Tibial nerve (tissue), 4 donors: ENCODE results near the gene CAMK1D. TPM values are rescaled to one million over a fixed set of nuclear protein-coding genes. Genes with fewer than 3 reads are reported as not detected.

Experiments used
- DNase-seq, 2 donors: peaks; one replicate each; pipeline ENCODE4 v3.0.0-alpha.2; 2019; ENCODE audit warnings: low spot score in 2 of 2
- H3K27ac ChIP-seq, 4 donors: fragments of 200-600 bp; sonication (generic) in 3 of 4; one replicate each; pipeline ENCODE4 v1.5.1; 2017 to 2019; ENCODE audit warnings: mild to moderate bottlenecking in 1 of 4
- H3K27me3 ChIP-seq, 2 donors: fragments of 200-600 bp; sonication (generic) in 1 of 2; one replicate each; pipeline versions ENCODE4 v1.5.1 to v1.6.0; 2017 to 2019
- H3K36me3 ChIP-seq, 3 donors: fragments of 200-600 bp; sonication (generic); one replicate each; pipeline ENCODE4 v1.5.1; 2018 to 2019
- H3K4me1 ChIP-seq, 4 donors: fragments of 200-600 bp; sonication (generic) in 3 of 4; one replicate each; pipeline ENCODE4 v1.5.1; 2017 to 2019
- H3K4me3 ChIP-seq, 4 donors: fragments of 200-600 bp; sonication (generic) in 3 of 4; one replicate each; pipeline ENCODE4 v1.5.1; 2017 to 2019; ENCODE audit warnings: mild to moderate bottlenecking in 1 of 4, moderate library complexity in 1 of 4
- H3K9me3 ChIP-seq, 4 donors: fragments of 200-600 bp; sonication (generic) in 3 of 4; one replicate each; pipeline ENCODE4 v1.5.1; 2017 to 2019
- EP300 ChIP-seq, 2 donors: sonication (generic); formaldehyde crosslinking; IDR thresholded peaks; one replicate each; pipeline ENCODE4 v1.6.1; 2017; ENCODE audit warnings: antibody characterized with exemption in 2 of 2, mild to moderate bottlenecking in 1 of 2
- POLR2A ChIP-seq, 2 donors: fragments of 450-650 bp; IDR thresholded peaks; one replicate each; pipeline ENCODE4 v1.6.1; 2017; ENCODE audit warnings: antibody characterized with exemption in 2 of 2, mild to moderate bottlenecking in 2 of 2, moderate library complexity in 2 of 2
- WGBS, 2 donors: methylation state at CpG; one replicate each; pipeline ENCODE4 v1.1.5; 2018; 5-methylcytosine and 5-hydroxymethylcytosine counted together
- total RNA-seq, 4 donors: library from RNA; depleted of rRNA; stranded (reverse); fragments of >200 nt; gene quantifications; one replicate each; pipeline ENCODE4 v1.1.0, GENCODE V29; 2016
- TF ChIP-seq, protein P1 (sequence below), 5 experiments: fragments of 200-600 bp in 3 of 5; fragments of 450-650 bp in 2 of 5; sonication (generic) in 3 of 5; IDR thresholded peaks; one replicate each; pipeline ENCODE4 v1.5.1; 2016 to 2019; ENCODE audit warnings: antibody characterized with exemption in 5 of 5, mild to moderate bottlenecking in 3 of 5, moderate library complexity in 2 of 5

CAMK1D gene
- total RNA-seq, 4 donors from 2014 or later, result 6.9 to 20.5 (median 17.2) TPM

GRCh38 chr10:12427276-12427675, 77.9 kb downstream of the CAMK1D start:
- Histone ChIP-seq H3K27ac (no peak overlapping the region), H3K9me3 (no peaks in the 10 kb centered on the region), H3K36me3 (no peaks in the 10 kb centered on the region), H3K27me3 (no peaks in the 10 kb centered on the region), H3K4me1 (no peaks in the 10 kb centered on the region), H3K4me3 (no peak overlapping the region)
- TF ChIP-seq EP300 (IDR thresholded peaks at IDR 0.05), result no peak
- TF ChIP-seq, protein P1, sequence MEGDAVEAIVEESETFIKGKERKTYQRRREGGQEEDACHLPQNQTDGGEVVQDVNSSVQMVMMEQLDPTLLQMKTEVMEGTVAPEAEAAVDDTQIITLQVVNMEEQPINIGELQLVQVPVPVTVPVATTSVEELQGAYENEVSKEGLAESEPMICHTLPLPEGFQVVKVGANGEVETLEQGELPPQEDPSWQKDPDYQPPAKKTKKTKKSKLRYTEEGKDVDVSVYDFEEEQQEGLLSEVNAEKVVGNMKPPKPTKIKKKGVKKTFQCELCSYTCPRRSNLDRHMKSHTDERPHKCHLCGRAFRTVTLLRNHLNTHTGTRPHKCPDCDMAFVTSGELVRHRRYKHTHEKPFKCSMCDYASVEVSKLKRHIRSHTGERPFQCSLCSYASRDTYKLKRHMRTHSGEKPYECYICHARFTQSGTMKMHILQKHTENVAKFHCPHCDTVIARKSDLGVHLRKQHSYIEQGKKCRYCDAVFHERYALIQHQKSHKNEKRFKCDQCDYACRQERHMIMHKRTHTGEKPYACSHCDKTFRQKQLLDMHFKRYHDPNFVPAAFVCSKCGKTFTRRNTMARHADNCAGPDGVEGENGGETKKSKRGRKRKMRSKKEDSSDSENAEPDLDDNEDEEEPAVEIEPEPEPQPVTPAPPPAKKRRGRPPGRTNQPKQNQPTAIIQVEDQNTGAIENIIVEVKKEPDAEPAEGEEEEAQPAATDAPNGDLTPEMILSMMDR (IDR thresholded peaks at IDR 0.05), result no peak
- no peak for TF ChIP-seq POLR2A (IDR thresholded peaks at IDR 0.05)
- DNase-seq, result no peak
- WGBS, 2 donors, result 88 to 94% methylated on average over 8 of the region's 8 CpGs

DNA sequence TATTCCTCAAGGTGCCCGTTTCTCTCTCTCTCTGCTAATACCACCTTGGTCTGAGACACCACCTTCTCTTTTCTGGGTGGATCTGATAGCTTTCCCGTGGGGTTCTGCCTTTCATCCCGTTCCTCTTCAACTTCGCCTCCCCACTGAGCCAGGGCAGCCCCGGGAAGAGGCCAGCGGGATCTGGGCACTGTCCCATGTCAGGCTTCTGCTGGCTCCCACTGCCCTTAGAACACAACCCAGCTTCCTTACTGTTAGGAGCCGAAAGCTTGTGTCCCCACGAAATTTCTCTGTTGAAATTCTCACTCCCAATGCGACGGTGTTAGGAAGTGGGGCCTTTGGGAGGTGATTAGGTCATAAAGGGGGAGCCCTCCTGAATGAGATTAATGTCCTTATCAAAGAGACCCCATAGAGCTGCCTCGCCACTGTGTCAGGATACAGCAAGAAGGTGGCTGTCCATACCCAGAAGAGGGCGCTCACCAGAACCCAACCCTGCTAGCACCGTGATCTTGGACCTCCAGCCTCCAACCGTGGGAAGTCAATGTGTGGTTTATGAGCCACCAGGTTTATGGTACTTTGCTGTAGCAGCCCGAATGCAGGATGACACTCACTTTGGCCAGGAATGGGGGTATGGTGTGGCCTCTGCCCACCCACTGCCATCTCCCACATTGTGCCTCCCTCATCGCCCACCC, 79.2 kb downstream of the CAMK1D start:
- H3K27me3 ChIP-seq, result no peaks in the 10 kb centered on the region
- H3K4me1 ChIP-seq, result no peaks in the 10 kb centered on the region
- DNase-seq, result no peak
- no peak overlapping the region for H3K27ac ChIP-seq
- H3K9me3 ChIP-seq, result no peaks in the 10 kb centered on the region
- H3K36me3 ChIP-seq, result no peaks in the 10 kb centered on the region
- no peak overlapping the region for H3K4me3 ChIP-seq
- WGBS, 2 donors, result 82 to 86% methylated on average over 16 of the region's 16 CpGs
- TF ChIP-seq EP300 (IDR thresholded peaks at IDR 0.05) (no peak), POLR2A (IDR thresholded peaks at IDR 0.05) (no peak)
- TF ChIP-seq, protein P1 (IDR thresholded peaks at IDR 0.05), result no peak

GRCh38 chr10:12430406-12430982, 81.1 kb downstream of the CAMK1D start:
- H3K4me3 ChIP-seq, result no peak overlapping the region
- H3K27ac ChIP-seq, result no peak overlapping the region
- H3K9me3 ChIP-seq, result no peaks in the 10 kb centered on the region
- no peaks in the 10 kb centered on the region for H3K36me3 ChIP-seq
- TF ChIP-seq POLR2A (IDR thresholded peaks at IDR 0.05) (no peak), EP300 (IDR thresholded peaks at IDR 0.05) (no peak)
- TF ChIP-seq, protein P1 (IDR thresholded peaks at IDR 0.05), result no peak
- no peaks in the 10 kb centered on the region for H3K27me3 ChIP-seq
- WGBS, 2 donors, result 74 to 78% methylated on average over 11 of the region's 11 CpGs
- no peaks in the 10 kb centered on the region for H3K4me1 ChIP-seq
- DNase-seq, result no peak

DNA sequence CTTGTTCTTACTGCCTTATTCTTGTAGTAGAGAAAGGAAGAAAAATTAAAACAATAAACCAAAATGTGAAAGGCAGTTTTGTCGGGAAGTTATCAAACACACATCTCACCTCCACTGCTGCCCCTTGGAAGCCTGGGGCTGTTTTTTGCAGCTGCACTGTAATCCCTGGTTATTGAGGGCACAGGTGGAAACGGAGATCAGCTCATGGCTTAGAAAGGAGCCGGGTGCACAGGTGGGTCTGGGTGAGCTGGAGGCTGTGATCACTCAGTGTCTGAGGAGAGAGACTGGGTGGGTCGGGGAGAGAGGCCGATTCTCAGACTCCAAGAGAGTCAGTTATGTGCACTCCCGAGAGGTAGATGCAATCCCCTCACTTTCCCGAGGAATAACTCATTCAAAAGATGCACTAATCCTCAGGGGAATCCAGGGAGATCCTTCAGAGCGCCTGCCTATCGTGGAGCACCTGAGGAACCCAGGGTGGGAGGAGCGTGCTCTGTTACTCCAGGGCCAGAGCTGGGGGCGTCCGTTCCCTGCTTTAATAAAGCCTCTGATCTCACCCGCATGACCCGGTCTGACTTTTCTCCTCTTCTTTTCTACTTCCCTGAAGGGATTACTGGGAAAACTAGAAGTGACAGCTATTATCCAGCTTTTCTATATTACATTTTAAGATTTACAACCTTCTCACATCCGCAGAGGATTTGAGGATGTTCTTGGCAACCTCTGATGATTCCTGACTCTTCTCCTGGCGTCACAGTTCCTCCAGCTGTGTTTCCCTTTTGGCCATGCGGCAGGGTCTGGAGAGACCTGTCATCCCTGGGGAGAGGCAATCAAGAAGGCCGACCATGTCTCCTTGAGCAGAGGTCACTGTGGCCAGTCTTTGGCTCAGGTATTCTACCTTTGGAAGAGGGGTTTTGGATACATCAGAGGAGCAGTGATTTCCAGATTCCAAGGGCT, 82.1 kb downstream of the CAMK1D start:
- Histone ChIP-seq H3K9me3 (no peaks in the 10 kb centered on the region), H3K4me3 (no peak overlapping the region), H3K27ac (no peak overlapping the region), H3K36me3 (no peaks in the 10 kb centered on the region), H3K27me3 (no peaks in the 10 kb centered on the region), H3K4me1 (no peaks in the 10 kb centered on the region)
- 71 to 73% methylated on average over 18 of the region's 18 CpGs for WGBS, 2 donors
- TF ChIP-seq, protein P1 (IDR thresholded peaks at IDR 0.05), result no peak
- TF ChIP-seq POLR2A (IDR thresholded peaks at IDR 0.05), result no peak
- TF ChIP-seq EP300 (IDR thresholded peaks at IDR 0.05), result no peak
- no peak for DNase-seq
